Measurements from ENCODE around the gene YWHAH.

Gene YWHAH

DNA sequence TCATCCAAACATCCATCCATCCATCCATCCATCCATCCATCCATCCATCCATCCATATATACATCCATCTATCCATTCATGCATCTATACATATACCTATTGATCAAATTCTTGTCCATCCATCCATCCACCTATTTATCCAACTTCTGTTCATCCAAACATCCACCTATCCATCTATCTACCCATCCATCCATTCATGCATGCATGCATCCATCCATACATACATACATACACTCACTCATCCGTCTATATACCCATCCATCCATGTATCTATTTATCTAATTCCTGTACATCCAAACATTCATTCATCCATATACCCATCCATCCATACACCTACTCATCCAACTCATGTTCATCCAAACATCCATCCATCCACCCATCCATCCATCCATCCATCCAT lies 19.3 kb upstream of the YWHAH start:
- no peak overlapping the region for H3K27ac ChIP-seq (replicated peaks)
- TF ChIP-seq SPI1 (IDR thresholded peaks at IDR 0.05; ENCODE audit: borderline replicate concordance, low read depth) = no peak
- TF ChIP-seq, protein P1, sequence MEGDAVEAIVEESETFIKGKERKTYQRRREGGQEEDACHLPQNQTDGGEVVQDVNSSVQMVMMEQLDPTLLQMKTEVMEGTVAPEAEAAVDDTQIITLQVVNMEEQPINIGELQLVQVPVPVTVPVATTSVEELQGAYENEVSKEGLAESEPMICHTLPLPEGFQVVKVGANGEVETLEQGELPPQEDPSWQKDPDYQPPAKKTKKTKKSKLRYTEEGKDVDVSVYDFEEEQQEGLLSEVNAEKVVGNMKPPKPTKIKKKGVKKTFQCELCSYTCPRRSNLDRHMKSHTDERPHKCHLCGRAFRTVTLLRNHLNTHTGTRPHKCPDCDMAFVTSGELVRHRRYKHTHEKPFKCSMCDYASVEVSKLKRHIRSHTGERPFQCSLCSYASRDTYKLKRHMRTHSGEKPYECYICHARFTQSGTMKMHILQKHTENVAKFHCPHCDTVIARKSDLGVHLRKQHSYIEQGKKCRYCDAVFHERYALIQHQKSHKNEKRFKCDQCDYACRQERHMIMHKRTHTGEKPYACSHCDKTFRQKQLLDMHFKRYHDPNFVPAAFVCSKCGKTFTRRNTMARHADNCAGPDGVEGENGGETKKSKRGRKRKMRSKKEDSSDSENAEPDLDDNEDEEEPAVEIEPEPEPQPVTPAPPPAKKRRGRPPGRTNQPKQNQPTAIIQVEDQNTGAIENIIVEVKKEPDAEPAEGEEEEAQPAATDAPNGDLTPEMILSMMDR (IDR thresholded peaks at IDR 0.05; ENCODE audit: insufficient read depth, low read length) = no peak
- TF ChIP-seq GABPA (IDR thresholded peaks at IDR 0.05; ENCODE audit: low read depth) = no peak
- TF ChIP-seq, protein P2, sequence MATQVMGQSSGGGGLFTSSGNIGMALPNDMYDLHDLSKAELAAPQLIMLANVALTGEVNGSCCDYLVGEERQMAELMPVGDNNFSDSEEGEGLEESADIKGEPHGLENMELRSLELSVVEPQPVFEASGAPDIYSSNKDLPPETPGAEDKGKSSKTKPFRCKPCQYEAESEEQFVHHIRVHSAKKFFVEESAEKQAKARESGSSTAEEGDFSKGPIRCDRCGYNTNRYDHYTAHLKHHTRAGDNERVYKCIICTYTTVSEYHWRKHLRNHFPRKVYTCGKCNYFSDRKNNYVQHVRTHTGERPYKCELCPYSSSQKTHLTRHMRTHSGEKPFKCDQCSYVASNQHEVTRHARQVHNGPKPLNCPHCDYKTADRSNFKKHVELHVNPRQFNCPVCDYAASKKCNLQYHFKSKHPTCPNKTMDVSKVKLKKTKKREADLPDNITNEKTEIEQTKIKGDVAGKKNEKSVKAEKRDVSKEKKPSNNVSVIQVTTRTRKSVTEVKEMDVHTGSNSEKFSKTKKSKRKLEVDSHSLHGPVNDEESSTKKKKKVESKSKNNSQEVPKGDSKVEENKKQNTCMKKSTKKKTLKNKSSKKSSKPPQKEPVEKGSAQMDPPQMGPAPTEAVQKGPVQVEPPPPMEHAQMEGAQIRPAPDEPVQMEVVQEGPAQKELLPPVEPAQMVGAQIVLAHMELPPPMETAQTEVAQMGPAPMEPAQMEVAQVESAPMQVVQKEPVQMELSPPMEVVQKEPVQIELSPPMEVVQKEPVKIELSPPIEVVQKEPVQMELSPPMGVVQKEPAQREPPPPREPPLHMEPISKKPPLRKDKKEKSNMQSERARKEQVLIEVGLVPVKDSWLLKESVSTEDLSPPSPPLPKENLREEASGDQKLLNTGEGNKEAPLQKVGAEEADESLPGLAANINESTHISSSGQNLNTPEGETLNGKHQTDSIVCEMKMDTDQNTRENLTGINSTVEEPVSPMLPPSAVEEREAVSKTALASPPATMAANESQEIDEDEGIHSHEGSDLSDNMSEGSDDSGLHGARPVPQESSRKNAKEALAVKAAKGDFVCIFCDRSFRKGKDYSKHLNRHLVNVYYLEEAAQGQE (IDR thresholded peaks at IDR 0.05; ENCODE audit: insufficient replicate concordance, low read depth) = no peak
- TF ChIP-seq POLR2AphosphoS5 (IDR thresholded peaks at IDR 0.05; ENCODE audit: low read depth) = no peak
- H3K4me3 ChIP-seq (replicated peaks; ENCODE audit: insufficient read depth, low read length) = no peak overlapping the region
- H3K27me3 ChIP-seq (ENCODE audit: insufficient read depth, poor library complexity, severe bottlenecking) = no peaks in the 10 kb centered on the region
- DNase-seq (ENCODE audit: low read depth in 1 of 2, low spot score in 1 of 2) = no peak

DNA sequence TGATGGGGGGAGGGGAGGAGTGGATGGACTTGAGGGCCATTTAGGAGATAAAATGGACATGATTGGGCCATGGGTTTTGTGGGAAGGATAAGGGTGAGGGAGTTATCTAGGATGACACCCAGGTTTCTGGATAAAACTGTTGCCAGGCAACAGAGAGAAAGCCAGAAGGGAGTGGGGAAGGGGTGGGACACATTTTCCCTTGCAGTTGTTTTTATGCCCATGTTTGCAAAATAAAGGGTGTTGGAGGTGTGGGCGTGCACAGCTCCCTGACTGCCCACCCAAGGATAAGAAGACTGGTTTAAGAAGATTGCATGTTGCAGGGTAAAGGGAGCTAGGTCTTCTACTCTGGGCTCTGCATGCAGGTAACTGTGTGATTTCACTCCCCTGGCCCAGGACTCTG lies 18.3 kb upstream of the YWHAH start:
- no peak for DNase-seq (ENCODE audit: low read depth in 1 of 2, low spot score in 1 of 2)
- no peaks in the 10 kb centered on the region for H3K27me3 ChIP-seq (ENCODE audit: insufficient read depth, poor library complexity, severe bottlenecking)
- no peak overlapping the region for H3K27ac ChIP-seq (replicated peaks)
- no peak overlapping the region for H3K4me3 ChIP-seq (replicated peaks; ENCODE audit: insufficient read depth, low read length)
- TF ChIP-seq, protein P2 (IDR thresholded peaks at IDR 0.05; ENCODE audit: insufficient replicate concordance, low read depth) = no peak

DNA sequence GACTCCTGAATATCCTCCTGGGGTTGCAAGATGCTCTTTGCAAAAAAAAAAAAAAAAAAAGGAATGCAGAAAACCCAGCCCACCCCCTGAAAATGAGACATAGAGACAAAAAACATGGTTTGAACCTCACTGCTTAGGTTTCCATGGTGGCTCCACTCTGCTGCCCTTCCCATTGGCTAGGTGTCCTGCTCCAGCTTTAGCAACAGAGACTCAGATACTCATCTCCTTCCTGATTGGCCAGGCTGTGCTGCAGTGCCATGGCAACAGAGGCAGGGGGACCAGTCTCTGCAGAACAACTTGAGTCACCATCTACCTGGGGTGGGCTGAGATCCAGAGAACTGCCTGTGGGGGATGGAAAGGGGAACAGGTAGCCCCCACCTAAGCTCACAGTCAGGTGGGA lies 17.4 kb upstream of the YWHAH start:
- H3K27ac ChIP-seq (replicated peaks) = no peak overlapping the region
- H3K27me3 ChIP-seq (ENCODE audit: insufficient read depth, poor library complexity, severe bottlenecking) = no peaks in the 10 kb centered on the region
- no peak for TF ChIP-seq GABPA (IDR thresholded peaks at IDR 0.05; ENCODE audit: low read depth)
- no peak for TF ChIP-seq POLR2AphosphoS5 (IDR thresholded peaks at IDR 0.05; ENCODE audit: low read depth)
- TF ChIP-seq, protein P2 (IDR thresholded peaks at IDR 0.05; ENCODE audit: insufficient replicate concordance, low read depth) = no peak
- TF ChIP-seq, protein P1 (IDR thresholded peaks at IDR 0.05; ENCODE audit: insufficient read depth, low read length) = no peak
- TF ChIP-seq SPI1 (IDR thresholded peaks at IDR 0.05; ENCODE audit: borderline replicate concordance, low read depth) = no peak
- no peak for DNase-seq (ENCODE audit: low read depth in 1 of 2, low spot score in 1 of 2)
- no peak overlapping the region for H3K4me3 ChIP-seq (replicated peaks; ENCODE audit: insufficient read depth, low read length)

DNA sequence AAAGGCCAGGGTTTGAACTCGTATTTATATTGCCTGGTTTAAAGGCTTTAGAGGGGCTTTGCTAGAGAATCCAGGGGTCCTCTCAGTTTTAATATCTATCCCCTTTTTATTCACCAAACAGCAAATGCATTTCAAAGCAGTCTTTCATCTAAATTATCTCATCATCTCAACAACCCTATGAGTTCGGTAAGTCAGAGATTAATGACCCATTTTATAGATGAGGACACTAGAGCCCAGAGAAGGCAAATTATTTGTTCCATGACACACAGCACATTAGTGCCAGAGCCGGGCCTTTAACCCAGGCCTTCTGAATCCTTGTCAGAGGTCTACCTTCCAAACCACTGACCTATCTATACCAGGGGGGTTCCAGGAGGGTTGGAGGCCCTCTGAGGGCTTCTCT lies 16.8 kb upstream of the YWHAH start:
- DNase-seq (ENCODE audit: low read depth in 1 of 2, low spot score in 1 of 2) = no peak
- no peak overlapping the region for H3K27ac ChIP-seq (replicated peaks)
- H3K4me3 ChIP-seq (replicated peaks; ENCODE audit: insufficient read depth, low read length) = no peak overlapping the region
- H3K27me3 ChIP-seq (ENCODE audit: insufficient read depth, poor library complexity, severe bottlenecking) = no peaks in the 10 kb centered on the region
- TF ChIP-seq POLR2AphosphoS5 (IDR thresholded peaks at IDR 0.05; ENCODE audit: low read depth) (no peak), GABPA (IDR thresholded peaks at IDR 0.05; ENCODE audit: low read depth) (no peak)

Data from HL-60 (cell line).